ENCODE measurements around the gene CETN3. TPM values are rescaled to one million over a fixed set of nuclear protein-coding genes. Genes with fewer than 3 reads are reported as not detected.
"Not testable (repeated sequence)": the region's sequence is repeated elsewhere in the genome, so short reads cannot be mapped to it uniquely, and the experiment has no call there.

CETN3 gene
- polyA plus RNA-seq, 1 donor: 34.6 TPM

DNA sequence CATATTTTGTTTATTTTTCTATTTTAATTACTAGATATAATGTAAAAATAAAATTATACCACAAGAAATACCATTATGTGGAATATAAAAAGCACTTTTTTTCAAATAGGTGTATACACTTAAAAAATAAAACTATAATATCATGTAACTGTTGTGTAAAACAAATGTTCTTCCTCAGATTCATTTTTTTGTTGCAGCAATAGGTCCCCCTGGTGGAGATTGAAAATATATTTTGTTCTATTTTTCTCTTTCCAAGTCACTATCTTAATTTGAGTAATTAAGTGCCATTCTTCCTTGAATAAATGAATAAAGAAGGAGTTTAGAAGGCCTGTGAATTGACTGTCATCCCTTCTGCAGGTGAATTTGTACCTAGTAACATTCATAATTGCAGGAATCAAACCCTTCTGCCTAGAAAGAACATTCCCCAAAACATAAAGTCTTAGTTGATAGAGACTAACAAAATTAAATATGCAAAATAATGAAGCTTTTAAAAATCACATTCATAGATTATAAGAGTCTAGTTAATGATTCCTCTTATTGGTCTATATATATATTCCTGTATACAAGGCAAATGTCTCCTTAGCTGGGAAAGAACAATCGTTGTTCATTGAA is 23.4 kb downstream of the CETN3 start:
- WGBS (ENCODE audit: insufficient coverage, low lambda C conversion rate): 83% methylated on average over 1 of the region's 1 CpG
- Histone ChIP-seq H3K4me3 (ENCODE audit: low read length) (no peak overlapping the region), H3K36me3 (ENCODE audit: control insufficient read depth, insufficient read depth, low read length) (no peaks in the 10 kb centered on the region), H3K4me1 (ENCODE audit: control insufficient read depth, insufficient read depth, low read length) (no peaks in the 10 kb centered on the region), H3K9me3 (ENCODE audit: control insufficient read depth, low read depth, low read length) (no peaks in the 10 kb centered on the region), H3K27ac (ENCODE audit: low read length) (no peak overlapping the region), H3K27me3 (ENCODE audit: control insufficient read depth, insufficient read depth, low read length) (no peaks in the 10 kb centered on the region)
- peak in 1 of 2 donors; percentile 1 for DNase-seq

DNA sequence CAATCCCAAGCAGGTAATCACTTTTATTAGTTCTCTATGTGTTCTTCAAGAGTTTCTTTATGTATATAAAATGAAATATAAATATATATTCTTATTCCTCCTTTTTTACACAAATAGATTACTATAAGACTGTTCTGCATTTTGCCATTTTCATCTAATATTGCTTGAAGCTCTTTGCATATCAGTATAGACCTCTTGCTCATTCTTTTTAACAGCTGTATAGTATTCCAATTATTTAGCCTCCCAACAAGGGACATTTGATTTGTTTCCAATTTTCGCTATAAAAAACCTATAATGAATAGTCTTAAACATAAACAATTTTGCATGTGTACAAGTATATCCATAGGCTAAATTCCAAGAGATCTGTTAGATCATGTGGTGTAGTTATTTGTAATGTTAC is 25.2 kb downstream of the CETN3 start:
- Histone ChIP-seq H3K4me3 (ENCODE audit: low read length) (no peak overlapping the region), H3K9me3 (ENCODE audit: control insufficient read depth, low read depth, low read length) (no peaks in the 10 kb centered on the region), H3K36me3 (ENCODE audit: control insufficient read depth, insufficient read depth, low read length) (no peaks in the 10 kb centered on the region), H3K27me3 (ENCODE audit: control insufficient read depth, insufficient read depth, low read length) (no peaks in the 10 kb centered on the region), H3K27ac (ENCODE audit: low read length) (no peak overlapping the region), H3K4me1 (ENCODE audit: control insufficient read depth, insufficient read depth, low read length) (no peaks in the 10 kb centered on the region)
- DNase-seq: no peak
- no CpG with 5 or more reads among the region's 1 CpG for WGBS (ENCODE audit: insufficient coverage, low lambda C conversion rate)

DNA sequence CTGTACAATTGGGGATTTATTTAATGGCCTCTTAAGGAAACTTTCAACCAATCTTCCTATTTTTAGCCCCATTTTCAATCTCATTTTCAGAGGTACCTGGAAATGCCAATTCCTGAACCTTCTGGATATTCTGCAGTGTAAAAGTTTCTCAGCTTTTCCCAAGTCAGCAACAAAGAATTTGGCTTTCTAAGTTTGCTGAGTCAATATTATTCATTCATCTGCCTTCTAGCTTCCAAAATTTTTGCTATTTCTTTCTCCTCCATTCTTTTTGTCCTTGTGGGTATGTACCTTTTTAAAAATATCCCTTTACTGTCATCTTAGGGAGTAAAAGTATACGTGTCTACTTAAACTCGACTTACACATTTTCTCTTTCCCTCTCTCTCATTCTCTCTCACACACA is 25.7 kb downstream of the CETN3 start:
- DNase-seq: no peak
- 100% methylated on average over 1 of the region's 2 CpGs for WGBS (ENCODE audit: insufficient coverage, low lambda C conversion rate)
- no peaks in the 10 kb centered on the region for H3K4me1 ChIP-seq (ENCODE audit: control insufficient read depth, insufficient read depth, low read length)
- no peak overlapping the region for H3K27ac ChIP-seq (ENCODE audit: low read length)
- no peaks in the 10 kb centered on the region for H3K27me3 ChIP-seq (ENCODE audit: control insufficient read depth, insufficient read depth, low read length)
- H3K36me3 ChIP-seq (ENCODE audit: control insufficient read depth, insufficient read depth, low read length): no peaks in the 10 kb centered on the region
- H3K4me3 ChIP-seq (ENCODE audit: low read length): no peak overlapping the region
- H3K9me3 ChIP-seq (ENCODE audit: control insufficient read depth, low read depth, low read length): no peaks in the 10 kb centered on the region

- Histone ChIP-seq H3K36me3 (ENCODE audit: control insufficient read depth, insufficient read depth, low read length) (no peaks in the 10 kb centered on the region), H3K9me3 (ENCODE audit: control insufficient read depth, low read depth, low read length) (no peaks in the 10 kb centered on the region), H3K27ac (ENCODE audit: low read length) (no peak overlapping the region), H3K4me3 (ENCODE audit: low read length) (no peak overlapping the region), H3K4me1 (ENCODE audit: control insufficient read depth, insufficient read depth, low read length) (no peaks in the 10 kb centered on the region), H3K27me3 (ENCODE audit: control insufficient read depth, insufficient read depth, low read length) (no peaks in the 10 kb centered on the region)
- DNase-seq: no peak
- WGBS (ENCODE audit: insufficient coverage, low lambda C conversion rate): no CpG with 5 or more reads among the region's 6 CpGs
Observed at GRCh38 chr5:90381213-90381929, 28.2 kb downstream of the CETN3 start.

- H3K36me3 ChIP-seq (ENCODE audit: control insufficient read depth, insufficient read depth, low read length): no peaks in the 10 kb centered on the region
- no peak overlapping the region for H3K4me3 ChIP-seq (ENCODE audit: low read length)
- H3K27me3 ChIP-seq (ENCODE audit: control insufficient read depth, insufficient read depth, low read length): no peaks in the 10 kb centered on the region
- peak; percentile 31 to 69 for DNase-seq
- H3K4me1 ChIP-seq (ENCODE audit: control insufficient read depth, insufficient read depth, low read length): no peaks in the 10 kb centered on the region
- no peaks in the 10 kb centered on the region for H3K9me3 ChIP-seq (ENCODE audit: control insufficient read depth, low read depth, low read length)
- no peak overlapping the region for H3K27ac ChIP-seq (ENCODE audit: low read length)
- WGBS (ENCODE audit: insufficient coverage, low lambda C conversion rate): no CpG with 5 or more reads among the region's 2 CpGs
Observed at GRCh38 chr5:90379652-90380051, 29.9 kb downstream of the CETN3 start.

GRCh38 chr5:90378752-90379151 is 30.8 kb downstream of the CETN3 start:
- H3K36me3 ChIP-seq (ENCODE audit: control insufficient read depth, insufficient read depth, low read length): no peaks in the 10 kb centered on the region
- H3K9me3 ChIP-seq (ENCODE audit: control insufficient read depth, low read depth, low read length): no peaks in the 10 kb centered on the region
- H3K4me1 ChIP-seq (ENCODE audit: control insufficient read depth, insufficient read depth, low read length): no peaks in the 10 kb centered on the region
- H3K27me3 ChIP-seq (ENCODE audit: control insufficient read depth, insufficient read depth, low read length): no peaks in the 10 kb centered on the region
- no peak overlapping the region for H3K27ac ChIP-seq (ENCODE audit: low read length)
- no peak for DNase-seq
- WGBS (ENCODE audit: insufficient coverage, low lambda C conversion rate): 100% methylated on average over 1 of the region's 2 CpGs
- no peak overlapping the region for H3K4me3 ChIP-seq (ENCODE audit: low read length)

DNA sequence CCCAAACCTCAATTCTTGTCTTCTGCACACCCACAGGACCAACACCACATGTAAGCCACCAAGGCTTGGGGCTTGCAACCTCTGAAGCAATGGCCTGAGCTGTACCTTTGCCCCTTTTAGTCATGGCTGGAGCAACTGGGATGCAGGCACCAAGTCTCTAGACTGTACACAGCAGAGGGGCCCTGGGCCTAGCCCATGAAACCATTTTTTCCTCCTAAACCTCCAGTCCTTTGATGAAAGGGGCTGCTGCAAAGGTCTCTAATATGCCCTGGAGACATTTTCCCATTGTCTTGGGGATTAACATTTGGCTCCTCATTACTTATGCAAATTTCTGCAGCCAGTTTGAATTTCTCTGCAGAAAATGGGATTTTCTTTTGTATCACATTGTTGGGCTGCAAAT is 38.3 kb downstream of the CETN3 start:
- not testable (repeated sequence) for H3K4me1 ChIP-seq (ENCODE audit: control insufficient read depth, insufficient read depth, low read length); H3K4me3 ChIP-seq (ENCODE audit: low read length); H3K27me3 ChIP-seq (ENCODE audit: control insufficient read depth, insufficient read depth, low read length); DNase-seq; H3K27ac ChIP-seq (ENCODE audit: low read length); H3K9me3 ChIP-seq (ENCODE audit: control insufficient read depth, low read depth, low read length); H3K36me3 ChIP-seq (ENCODE audit: control insufficient read depth, insufficient read depth, low read length)

GRCh38 chr5:90368454-90369246 is 40.9 kb downstream of the CETN3 start:
- H3K9me3 ChIP-seq (ENCODE audit: control insufficient read depth, low read depth, low read length): no peaks in the 10 kb centered on the region
- H3K36me3 ChIP-seq (ENCODE audit: control insufficient read depth, insufficient read depth, low read length): no peaks in the 10 kb centered on the region
- no peak for DNase-seq
- no peak overlapping the region for H3K4me3 ChIP-seq (ENCODE audit: low read length)
- 93% methylated on average over 2 of the region's 3 CpGs for WGBS (ENCODE audit: insufficient coverage, low lambda C conversion rate)
- no peak overlapping the region for H3K27ac ChIP-seq (ENCODE audit: low read length)
- H3K27me3 ChIP-seq (ENCODE audit: control insufficient read depth, insufficient read depth, low read length): no peaks in the 10 kb centered on the region
- no peaks in the 10 kb centered on the region for H3K4me1 ChIP-seq (ENCODE audit: control insufficient read depth, insufficient read depth, low read length)

DNA sequence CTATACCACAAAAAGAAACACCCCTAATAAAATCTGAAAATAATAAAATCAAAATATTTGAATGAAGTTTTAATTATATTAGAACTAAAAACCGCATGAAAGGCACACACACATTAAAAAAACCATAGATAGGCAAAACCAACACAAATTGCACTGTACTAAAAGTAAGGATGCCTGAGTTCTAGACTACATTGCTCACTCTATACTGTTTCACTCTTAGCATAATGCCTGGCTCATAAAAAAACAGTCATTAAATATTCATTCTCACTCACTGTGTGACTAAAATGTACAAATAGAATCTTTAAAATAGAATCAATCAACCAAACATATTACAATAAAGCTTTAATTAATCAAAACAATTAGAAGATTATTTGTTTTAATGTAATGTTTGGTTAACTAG is 41.7 kb downstream of the CETN3 start:
- no peaks in the 10 kb centered on the region for H3K9me3 ChIP-seq (ENCODE audit: control insufficient read depth, low read depth, low read length)
- H3K36me3 ChIP-seq (ENCODE audit: control insufficient read depth, insufficient read depth, low read length): no peaks in the 10 kb centered on the region
- H3K27ac ChIP-seq (ENCODE audit: low read length): no peak overlapping the region
- H3K27me3 ChIP-seq (ENCODE audit: control insufficient read depth, insufficient read depth, low read length): no peaks in the 10 kb centered on the region
- 75% methylated on average over 1 of the region's 1 CpG for WGBS (ENCODE audit: insufficient coverage, low lambda C conversion rate)
- no peak overlapping the region for H3K4me3 ChIP-seq (ENCODE audit: low read length)
- no peaks in the 10 kb centered on the region for H3K4me1 ChIP-seq (ENCODE audit: control insufficient read depth, insufficient read depth, low read length)
- no peak for DNase-seq

- no peaks in the 10 kb centered on the region for H3K4me1 ChIP-seq (ENCODE audit: control insufficient read depth, insufficient read depth, low read length)
- H3K27me3 ChIP-seq (ENCODE audit: control insufficient read depth, insufficient read depth, low read length): no peaks in the 10 kb centered on the region
- 29% methylated on average over 1 of the region's 3 CpGs for WGBS (ENCODE audit: insufficient coverage, low lambda C conversion rate)
- H3K9me3 ChIP-seq (ENCODE audit: control insufficient read depth, low read depth, low read length): no peaks in the 10 kb centered on the region
- H3K4me3 ChIP-seq (ENCODE audit: low read length): no peak overlapping the region
- H3K27ac ChIP-seq (ENCODE audit: low read length): no peak overlapping the region
- no peak for DNase-seq
- H3K36me3 ChIP-seq (ENCODE audit: control insufficient read depth, insufficient read depth, low read length): no peaks in the 10 kb centered on the region
Observed at GRCh38 chr5:90366948-90367347, 42.6 kb downstream of the CETN3 start.
